IPS-20b (cell line): ENCODE data around the gene GGCX.
"Not testable (repeated sequence)": the region's sequence is repeated elsewhere in the genome, so short reads cannot be mapped to it uniquely, and the experiment has no call there.

Experiments
- H3K27ac ChIP-seq: one replicate; pipeline ENCODE4 v1.5.1; 2013; ENCODE audit warnings: low read length
- H3K27me3 ChIP-seq: 2 replicates; pipeline ENCODE4 v1.6.1; 2013; ENCODE audit warnings: mild to moderate bottlenecking, low read length, inconsistent platforms; ENCODE audit not compliant: insufficient read depth
- H3K36me3 ChIP-seq: 2 replicates; pipeline ENCODE4 v1.6.1; 2013; ENCODE audit warnings: low read depth, mild to moderate bottlenecking, inconsistent platforms, low read length, moderate library complexity; ENCODE audit not compliant: insufficient read depth
- H3K4me1 ChIP-seq: 2 replicates; pipeline ENCODE4 v1.6.1; 2013; ENCODE audit warnings: mild to moderate bottlenecking, control low read depth, inconsistent platforms, low read length, moderate library complexity; ENCODE audit not compliant: insufficient read depth
- H3K4me3 ChIP-seq: 2 replicates; pipeline ENCODE4 v1.5.1; 2013; ENCODE audit warnings: mild to moderate bottlenecking, low read length, inconsistent platforms
- H3K9ac ChIP-seq: 2 replicates; pipeline ENCODE4 v1.6.1; 2013; ENCODE audit warnings: low read depth, mild to moderate bottlenecking, inconsistent platforms, low read length, moderate library complexity
- H3K9me3 ChIP-seq: 2 replicates; pipeline ENCODE4 v1.6.1; 2013; ENCODE audit warnings: mild to moderate bottlenecking, low read depth, low read length, inconsistent platforms; ENCODE audit not compliant: insufficient read depth

Gene GGCX

GRCh38 chr2:85600235-85600575 lies 38.9 kb upstream of the GGCX start:
- Histone ChIP-seq H3K36me3 (peaks cover 33% of the 10 kb centered on the region), H3K4me3 (no peak overlapping the region), H3K9me3 (no peaks in the 10 kb centered on the region), H3K27me3 (no peaks in the 10 kb centered on the region), H3K9ac (no peak overlapping the region), H3K4me1 (peaks cover 3% of the 10 kb centered on the region; the same call in 1 of the 2 replicates), H3K27ac (no peak overlapping the region)

- peaks cover 5% of the 10 kb centered on the region; the same call in 1 of the 2 replicates for H3K4me1 ChIP-seq
- H3K27ac ChIP-seq: no peak overlapping the region
- H3K4me3 ChIP-seq: no peak overlapping the region
- no peaks in the 10 kb centered on the region for H3K9me3 ChIP-seq
- H3K27me3 ChIP-seq: no peaks in the 10 kb centered on the region
- peaks cover 33% of the 10 kb centered on the region for H3K36me3 ChIP-seq
- H3K9ac ChIP-seq: no peak overlapping the region
Measured at GRCh38 chr2:85599468-85600234, 38.4 kb upstream of the GGCX start.

GRCh38 chr2:85598594-85599340 lies 37.5 kb upstream of the GGCX start:
- H3K4me3 ChIP-seq: no peak overlapping the region
- H3K4me1 ChIP-seq: peaks cover 7% of the 10 kb centered on the region; the same call in 1 of the 2 replicates
- no peaks in the 10 kb centered on the region for H3K27me3 ChIP-seq
- peaks cover 33% of the 10 kb centered on the region for H3K36me3 ChIP-seq
- no peak overlapping the region for H3K27ac ChIP-seq
- no peaks in the 10 kb centered on the region for H3K9me3 ChIP-seq
- no peak overlapping the region for H3K9ac ChIP-seq

GRCh38 chr2:85597241-85597640 lies 35.9 kb upstream of the GGCX start:
- Histone ChIP-seq H3K4me1 (peaks cover 7% of the 10 kb centered on the region; the same call in 1 of the 2 replicates), H3K27ac (no peak overlapping the region), H3K27me3 (no peaks in the 10 kb centered on the region), H3K9ac (no peak overlapping the region), H3K36me3 (peaks cover 33% of the 10 kb centered on the region), H3K4me3 (no peak overlapping the region), H3K9me3 (no peaks in the 10 kb centered on the region)

GRCh38 chr2:85596486-85597143 lies 35.3 kb upstream of the GGCX start:
- no peaks in the 10 kb centered on the region for H3K27me3 ChIP-seq
- H3K4me1 ChIP-seq: peaks cover 7% of the 10 kb centered on the region; the same call in 1 of the 2 replicates
- no peak overlapping the region for H3K27ac ChIP-seq
- H3K9me3 ChIP-seq: no peaks in the 10 kb centered on the region
- H3K4me3 ChIP-seq: peak overlapping the region; percentile 87
- H3K9ac ChIP-seq: peak overlapping the region; percentile 87
- peaks cover 33% of the 10 kb centered on the region for H3K36me3 ChIP-seq

- peak overlapping the region; percentile 87 for H3K4me3 ChIP-seq
- peak overlapping the region; percentile 87 for H3K9ac ChIP-seq
- H3K9me3 ChIP-seq: no peaks in the 10 kb centered on the region
- peaks cover 7% of the 10 kb centered on the region; the same call in 1 of the 2 replicates for H3K4me1 ChIP-seq
- H3K27ac ChIP-seq: no peak overlapping the region
- peaks cover 33% of the 10 kb centered on the region for H3K36me3 ChIP-seq
- no peaks in the 10 kb centered on the region for H3K27me3 ChIP-seq
Measured at GRCh38 chr2:85596026-85596333, 34.7 kb upstream of the GGCX start.

- H3K27me3 ChIP-seq: no peaks in the 10 kb centered on the region
- H3K27ac ChIP-seq: peak within 1 kb of the TSS; percentile 86
- no peaks in the 10 kb centered on the region for H3K9me3 ChIP-seq
- H3K4me3 ChIP-seq: peak within 1 kb of the TSS; percentile 87
- peak within 1 kb of the TSS; percentile 87 for H3K9ac ChIP-seq
- H3K36me3 ChIP-seq: peaks cover 33% of the 10 kb centered on the region
- peaks cover 7% of the 10 kb centered on the region; the same call in 1 of the 2 replicates for H3K4me1 ChIP-seq
Measured at GRCh38 chr2:85595301-85596025, 34.2 kb upstream of the GGCX start, which contains the start of gene RNF181. Gene RNF181, plus strand, starts transcription at chr2:85595745. Its CDS starts 19 bp downstream, at chr2:85595764.

- Histone ChIP-seq H3K27me3 (no peaks in the 10 kb centered on the region), H3K9ac (peak overlapping the region; percentile 87; the same call in 1 of the 2 replicates), H3K4me3 (peak overlapping the region; percentile 87), H3K27ac (peak overlapping the region; percentile 86), H3K4me1 (peaks cover 7% of the 10 kb centered on the region; the same call in 1 of the 2 replicates), H3K9me3 (no peaks in the 10 kb centered on the region), H3K36me3 (peaks cover 32% of the 10 kb centered on the region)
Measured at GRCh38 chr2:85594715-85595300, 33.5 kb upstream of the GGCX start.

- Histone ChIP-seq H3K9ac (no peak overlapping the region), H3K36me3 (peaks cover 15% of the 10 kb centered on the region), H3K4me3 (no peak overlapping the region), H3K9me3 (no peaks in the 10 kb centered on the region), H3K27ac (no peak overlapping the region), H3K4me1 (peaks cover 7% of the 10 kb centered on the region; the same call in 1 of the 2 replicates), H3K27me3 (no peaks in the 10 kb centered on the region; the same call in 1 of the 2 replicates)
Measured at GRCh38 chr2:85593023-85593422, 31.7 kb upstream of the GGCX start.

GRCh38 chr2:85592299-85592698 lies 31.0 kb upstream of the GGCX start:
- H3K4me3 ChIP-seq, H3K27me3 ChIP-seq, H3K36me3 ChIP-seq, H3K4me1 ChIP-seq, H3K27ac ChIP-seq, H3K9me3 ChIP-seq, H3K9ac ChIP-seq: not testable (repeated sequence)

GRCh38 chr2:85591563-85591962 lies 30.3 kb upstream of the GGCX start:
- Histone ChIP-seq H3K9me3 (no peaks in the 10 kb centered on the region), H3K4me1 (peaks cover 6% of the 10 kb centered on the region; the same call in 1 of the 2 replicates), H3K27me3 (no peaks in the 10 kb centered on the region; the same call in 1 of the 2 replicates), H3K27ac (no peak overlapping the region), H3K4me3 (no peak overlapping the region), H3K36me3 (peaks cover under 1% of the 10 kb centered on the region; the same call in 1 of the 2 replicates), H3K9ac (no peak overlapping the region)
